Activated CD4-positive, alpha-beta T cell treated with anti-CD3 and anti-CD28 coated beads for 36 hours (primary cell): ENCODE results near the gene SLC25A30. TPM values are rescaled to one million over a fixed set of nuclear protein-coding genes. Genes with fewer than 3 reads are reported as not detected.
"Not testable (repeated sequence)": the region's sequence is repeated elsewhere in the genome, so short reads cannot be mapped to it uniquely, and the experiment has no call there.

ENCODE experiments used
- ATAC-seq: fragments of 200-7000 bp; cut with Tn5 transposase; one replicate; pipeline ENCODE4 v1.10.0; 2021; ENCODE audit warnings: mild to moderate bottlenecking, moderate library complexity
- CTCF ChIA-PET: fragments of 350-600 bp; sonication (Branson Sonifier 250); formaldehyde crosslinking; loops from one replicate; lab custom pipeline; 2021; ENCODE audit warnings: antibody characterized with exemption; lab: Charles Lee
- POLR2A ChIA-PET: fragments of 350-600 bp; sonication (Branson Sonifier 250); formaldehyde crosslinking; loops from one replicate; lab custom pipeline; 2021; ENCODE audit warnings: antibody characterized with exemption, inconsistent platforms; lab: Charles Lee
- DNase-seq: peaks from one replicate; pipeline ENCODE4 v3.0.0-alpha.2; 2020
- H3K27ac Mint-ChIP-seq: one replicate; pipeline ENCODE4 v1.8.0; 2021; ENCODE audit warnings: mixed read lengths
- H3K27me3 Mint-ChIP-seq: one replicate; pipeline ENCODE4 v1.8.0; 2021; ENCODE audit warnings: mixed read lengths
- H3K36me3 Mint-ChIP-seq: one replicate; pipeline ENCODE4 v1.8.0; 2021; ENCODE audit warnings: low read depth, mixed read lengths
- H3K4me1 Mint-ChIP-seq: one replicate; pipeline ENCODE4 v1.8.0; 2021; ENCODE audit warnings: mixed read lengths
- H3K4me3 Mint-ChIP-seq: one replicate; pipeline ENCODE4 v1.8.0; 2021; ENCODE audit warnings: mild to moderate bottlenecking, moderate library complexity, mixed read lengths
- H3K9me3 Mint-ChIP-seq: one replicate; pipeline ENCODE4 v1.8.0; 2021; ENCODE audit warnings: low read depth, mixed read lengths
- intact Hi-C, 2 experiments: fragments of 100-400 bp; cut with DNase I in 1 of 2; cut with micrococcal nuclease in 1 of 2; formaldehyde crosslinking; loops; one replicate each; pipeline versions ENCODE4 v1.14.2 to v1.15.1; 2022 to 2024; cut with DNase I, micrococcal nuclease
- total RNA-seq, 2 experiments: library from RNA; stranded (reverse); gene quantifications; one replicate each; pipeline ENCODE4 v1.2.3, GENCODE V29; 2021

The SLC25A30 gene
- total RNA-seq, 2 experiments from 2014 or later = 17.7 to 18.4 TPM

DNA sequence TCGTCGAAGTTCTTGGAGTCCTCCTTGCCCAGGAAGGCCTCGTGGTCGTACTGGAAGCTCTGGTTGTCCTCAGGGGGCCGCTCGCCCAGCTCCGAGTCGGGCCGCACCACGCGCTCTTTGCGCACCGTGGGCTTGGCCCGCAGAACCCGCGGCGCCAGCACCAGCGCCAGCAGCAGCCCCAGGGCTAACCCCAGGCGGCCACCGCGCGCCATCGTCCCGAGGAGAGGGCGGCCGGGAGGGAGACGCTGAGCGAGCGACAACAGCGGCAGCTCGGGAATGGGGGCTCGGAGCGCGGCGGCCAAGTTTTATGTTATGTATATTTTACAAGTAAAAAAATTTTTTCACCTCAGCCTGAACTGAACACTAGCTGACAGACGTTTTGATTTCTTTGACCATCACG, 27.0 kb downstream of the SLC25A30 start:
- peaks cover 22% of the 10 kb centered on the region for H3K36me3 Mint-ChIP-seq
- CTCF ChIA-PET = interaction anchor here (0.7 to 7.6 kb wide), 2 partner anchors 21 to 481 kb away, joined by 3 to 79 read pairs; no protein-coding TSS in a partner anchor
- H3K4me1 Mint-ChIP-seq = peaks cover 28% of the 10 kb centered on the region
- DNase-seq, ATAC-seq, H3K4me3 Mint-ChIP-seq, POLR2A ChIA-PET, H3K27ac Mint-ChIP-seq, H3K9me3 Mint-ChIP-seq, H3K27me3 Mint-ChIP-seq, intact Hi-C loops: not testable (repeated sequence)

DNA sequence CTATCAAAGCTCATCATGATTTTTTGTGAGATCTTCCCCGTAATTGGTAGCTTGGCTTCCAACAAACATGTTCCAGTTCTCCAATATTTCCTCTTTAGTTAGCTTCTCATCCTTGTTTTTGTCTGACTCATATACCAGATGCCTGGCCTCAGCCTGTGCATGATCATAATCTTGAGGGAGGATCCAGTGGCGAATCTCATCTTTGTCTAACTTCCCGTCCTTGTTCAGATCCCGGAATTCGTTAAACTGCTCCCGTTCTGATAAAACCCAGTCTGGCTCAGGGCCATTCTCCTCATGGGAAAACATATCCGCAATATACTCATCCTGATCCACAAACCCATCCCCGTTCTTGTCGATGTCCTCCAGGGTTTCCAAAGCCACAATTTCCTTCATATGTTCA, 27.8 kb downstream of the SLC25A30 start:
- POLR2A ChIA-PET, intact Hi-C loops, H3K27ac Mint-ChIP-seq, H3K4me3 Mint-ChIP-seq, ATAC-seq, H3K27me3 Mint-ChIP-seq, H3K9me3 Mint-ChIP-seq, DNase-seq: not testable (repeated sequence)
- peaks cover 21% of the 10 kb centered on the region for H3K4me1 Mint-ChIP-seq
- H3K36me3 Mint-ChIP-seq = peaks cover 18% of the 10 kb centered on the region
- CTCF ChIA-PET = interaction anchor here (7.6 kb wide), 1 partner anchor 20 kb away, joined by 79 read pairs; no protein-coding TSS in a partner anchor

DNA sequence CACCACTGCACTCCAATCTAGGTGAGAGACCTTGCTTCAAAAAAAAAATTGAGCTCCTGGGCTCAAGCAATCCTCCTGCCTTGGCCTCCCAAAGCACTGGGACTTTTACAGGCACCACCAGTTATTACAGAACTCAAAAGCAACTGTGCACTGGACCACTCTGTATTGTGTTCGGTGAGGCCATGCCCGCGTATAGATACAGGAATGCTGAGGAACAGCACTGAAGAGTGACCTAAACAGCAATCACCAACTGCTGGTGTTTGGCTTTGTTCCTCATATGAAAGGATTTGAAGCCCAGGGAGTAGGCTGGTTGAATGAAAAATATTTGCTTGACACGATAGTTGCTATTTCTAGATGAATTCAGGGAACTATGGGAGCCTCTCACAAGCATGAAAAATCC, 29.5 kb downstream of the SLC25A30 start:
- no peak for DNase-seq
- intact Hi-C loops = no loop called here
- H3K27ac Mint-ChIP-seq = no peak overlapping the region
- H3K4me1 Mint-ChIP-seq = peaks cover 5% of the 10 kb centered on the region
- no peak overlapping the region for H3K4me3 Mint-ChIP-seq
- POLR2A ChIA-PET = no interaction called here
- H3K27me3 Mint-ChIP-seq = no peaks in the 10 kb centered on the region
- H3K9me3 Mint-ChIP-seq = peaks cover 2% of the 10 kb centered on the region
- ATAC-seq = no peak
- H3K36me3 Mint-ChIP-seq = peaks cover 23% of the 10 kb centered on the region
- CTCF ChIA-PET = interaction anchor here (0.6 to 2.1 kb wide), 2 partner anchors 10 to 17 kb away, joined by 3 to 9 read pairs; no protein-coding TSS in a partner anchor

DNA sequence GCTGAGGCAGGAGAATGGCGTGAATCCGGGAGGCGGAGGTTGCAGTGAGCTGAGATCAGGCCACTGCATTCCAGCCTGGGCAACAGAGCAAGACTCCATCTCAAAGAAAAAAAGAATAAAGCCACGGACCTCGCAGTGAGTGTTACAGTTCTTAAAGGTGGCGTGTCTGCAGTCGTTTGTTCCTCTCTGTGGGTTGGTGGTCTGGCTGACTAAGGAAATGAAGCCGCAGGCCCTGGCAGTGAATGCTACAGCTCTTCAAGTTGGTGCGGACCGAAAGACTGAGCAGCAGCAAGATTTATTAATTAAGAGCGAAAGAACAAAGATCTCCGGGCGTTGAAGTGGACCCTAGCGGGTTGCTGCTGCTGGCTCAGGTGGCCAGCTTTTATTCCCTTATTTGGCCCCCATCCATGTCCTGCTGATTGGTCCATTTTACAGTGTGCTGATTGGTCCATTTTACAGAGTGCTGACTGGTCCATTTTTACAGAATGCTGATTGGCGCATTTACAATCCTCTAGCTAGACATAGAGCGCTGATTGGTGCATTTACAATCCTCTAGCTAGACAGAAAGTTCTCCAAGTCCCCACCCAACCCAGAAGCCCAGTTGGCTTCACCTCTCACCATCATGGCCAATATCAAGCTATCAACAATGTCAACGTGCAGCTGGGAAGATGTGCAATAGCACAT, 31.1 kb downstream of the SLC25A30 start:
- H3K4me1 Mint-ChIP-seq, H3K27me3 Mint-ChIP-seq, H3K9me3 Mint-ChIP-seq, intact Hi-C loops, H3K27ac Mint-ChIP-seq, POLR2A ChIA-PET, DNase-seq, H3K4me3 Mint-ChIP-seq: not testable (repeated sequence)
- ATAC-seq = peak; percentile 23
- peaks cover 22% of the 10 kb centered on the region for H3K36me3 Mint-ChIP-seq
- CTCF ChIA-PET = interaction anchor here (2.1 kb wide), 1 partner anchor 16 kb away, joined by 9 read pairs; no protein-coding TSS in a partner anchor

DNA sequence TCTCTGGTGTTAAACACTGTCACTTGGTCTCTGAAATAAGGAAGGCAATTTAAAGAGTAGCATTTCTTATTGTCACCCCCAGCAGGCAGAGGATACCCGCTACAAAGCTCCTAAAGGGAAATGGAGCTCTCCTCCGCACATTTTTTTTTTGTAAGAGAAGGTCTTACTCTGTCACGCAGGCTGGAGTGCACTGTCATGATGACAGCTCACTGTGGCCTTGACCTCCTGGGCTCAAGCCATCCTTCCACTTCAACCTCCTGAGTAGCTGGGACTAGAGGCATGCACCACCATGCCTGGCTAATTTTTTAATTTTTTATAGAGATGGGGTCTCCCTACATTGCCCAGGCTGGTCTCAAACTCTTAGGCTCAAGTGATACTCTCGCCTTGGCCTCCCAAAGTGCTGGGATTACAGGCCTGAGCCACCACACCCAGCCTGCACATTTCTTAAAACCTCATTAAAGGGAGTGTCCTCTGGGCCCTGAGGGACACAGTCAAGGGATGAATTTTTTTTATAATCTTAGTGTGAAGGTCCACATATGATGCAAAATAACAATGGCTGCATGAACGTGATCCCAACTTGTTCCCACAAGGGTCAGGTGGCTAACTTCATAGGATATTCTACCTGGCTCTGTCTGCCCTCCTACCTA, 32.1 kb downstream of the SLC25A30 start:
- Mint-ChIP-seq H3K27me3 (no peaks in the 10 kb centered on the region), H3K4me1 (peaks cover 5% of the 10 kb centered on the region), H3K36me3 (peaks cover 22% of the 10 kb centered on the region), H3K4me3 (no peak overlapping the region), H3K9me3 (peaks cover 2% of the 10 kb centered on the region), H3K27ac (no peak overlapping the region)
- ChIA-PET CTCF (no interaction called here), POLR2A (no interaction called here)
- no peak for ATAC-seq
- no peak for DNase-seq
- intact Hi-C loops = no loop called here

DNA sequence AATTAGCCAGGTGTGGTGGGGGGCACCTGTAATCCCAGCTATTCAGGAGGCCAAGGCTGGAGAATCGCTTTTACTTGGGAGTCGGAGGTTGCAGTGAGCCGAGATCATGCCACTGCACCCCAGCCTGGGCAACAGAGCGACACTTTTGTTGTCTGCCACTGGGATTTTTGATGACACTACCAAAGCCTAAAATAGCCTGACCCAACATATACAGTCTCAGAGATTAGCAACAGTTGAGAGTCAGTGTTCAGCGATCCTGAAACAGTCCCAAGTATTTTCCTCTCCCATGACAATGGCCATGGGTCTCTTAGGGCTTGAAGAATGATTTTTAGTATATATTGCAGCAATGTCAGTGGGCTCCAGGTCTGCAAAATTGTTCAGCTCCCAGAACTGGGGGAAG, 32.9 kb downstream of the SLC25A30 start:
- intact Hi-C loops = no loop called here
- peaks cover 2% of the 10 kb centered on the region for H3K9me3 Mint-ChIP-seq
- no peaks in the 10 kb centered on the region for H3K27me3 Mint-ChIP-seq
- peaks cover 5% of the 10 kb centered on the region for H3K4me1 Mint-ChIP-seq
- ATAC-seq (no peak), DNase-seq (no peak)
- H3K4me3 Mint-ChIP-seq = no peak overlapping the region
- H3K36me3 Mint-ChIP-seq = peaks cover 19% of the 10 kb centered on the region
- no peak overlapping the region for H3K27ac Mint-ChIP-seq
- POLR2A ChIA-PET = no interaction called here
- CTCF ChIA-PET = interaction anchor here (1.4 to 1.5 kb wide), 2 partner anchors 13 to 15 kb away, joined by 3 to 4 read pairs; no protein-coding TSS in a partner anchor

DNA sequence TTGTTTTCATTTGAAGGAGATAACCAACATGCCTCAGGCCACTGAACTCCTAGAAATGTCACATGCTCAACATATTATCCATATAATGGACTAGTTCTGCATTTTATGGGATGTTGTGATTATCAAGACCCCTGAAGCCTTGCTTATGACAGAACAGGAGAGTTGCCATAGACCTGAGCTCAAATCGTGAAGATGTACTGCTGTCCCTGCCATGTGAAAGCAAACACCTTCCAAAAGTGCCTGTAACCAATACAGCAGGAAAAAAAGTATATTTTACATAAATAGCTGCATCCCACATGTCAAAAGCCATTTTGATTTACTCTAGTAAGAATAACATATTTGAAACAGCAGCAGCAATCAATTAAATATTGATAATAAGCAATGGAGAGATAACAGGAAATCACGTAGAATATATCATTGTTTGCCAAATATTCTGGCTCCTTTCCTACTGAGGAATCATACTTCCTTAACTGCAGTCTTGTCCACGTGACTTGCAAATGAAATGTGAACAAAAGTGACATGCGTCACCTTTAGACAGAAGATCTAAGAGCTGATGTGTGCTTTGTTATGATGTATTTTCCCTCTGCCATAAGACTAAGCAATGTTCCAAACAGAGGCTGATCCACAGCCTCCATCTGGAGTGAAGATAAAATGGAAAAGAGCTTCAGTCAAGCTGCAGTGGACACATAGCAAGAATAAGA, 33.5 kb downstream of the SLC25A30 start:
- H3K36me3 Mint-ChIP-seq = peaks cover 18% of the 10 kb centered on the region
- H3K9me3 Mint-ChIP-seq = peaks cover 2% of the 10 kb centered on the region
- H3K4me1 Mint-ChIP-seq = peaks cover 5% of the 10 kb centered on the region
- DNase-seq (no peak), ATAC-seq (no peak)
- no peaks in the 10 kb centered on the region for H3K27me3 Mint-ChIP-seq
- intact Hi-C loops = no loop called here
- H3K4me3 Mint-ChIP-seq = no peak overlapping the region
- ChIA-PET CTCF (interaction anchor here (1.4 to 1.5 kb wide), 2 partner anchors 13 to 14 kb away, joined by 3 to 4 read pairs; no protein-coding TSS in a partner anchor), POLR2A (no interaction called here)
- H3K27ac Mint-ChIP-seq = no peak overlapping the region

DNA sequence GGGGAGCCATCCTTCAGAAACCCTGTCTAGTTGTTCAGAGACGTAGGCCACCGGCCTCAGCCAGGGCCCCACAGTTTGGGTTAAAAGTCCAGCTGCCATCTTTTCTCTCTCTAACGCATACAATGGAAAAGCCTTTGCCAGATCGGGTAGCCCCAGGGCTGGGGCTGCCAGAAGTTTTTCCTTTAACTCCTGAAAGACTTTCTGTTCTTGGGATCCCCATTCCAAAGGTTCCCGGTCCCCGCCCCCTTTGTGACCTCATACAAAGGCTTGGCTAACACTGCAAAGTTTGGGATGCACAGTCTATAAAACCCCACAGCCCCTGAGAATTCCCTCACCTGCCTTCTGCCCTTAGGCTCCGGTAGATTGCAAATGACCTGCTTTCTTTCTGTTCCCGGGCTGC, 35.4 kb downstream of the SLC25A30 start:
- H3K27me3 Mint-ChIP-seq, H3K27ac Mint-ChIP-seq: not testable (repeated sequence)

DNA sequence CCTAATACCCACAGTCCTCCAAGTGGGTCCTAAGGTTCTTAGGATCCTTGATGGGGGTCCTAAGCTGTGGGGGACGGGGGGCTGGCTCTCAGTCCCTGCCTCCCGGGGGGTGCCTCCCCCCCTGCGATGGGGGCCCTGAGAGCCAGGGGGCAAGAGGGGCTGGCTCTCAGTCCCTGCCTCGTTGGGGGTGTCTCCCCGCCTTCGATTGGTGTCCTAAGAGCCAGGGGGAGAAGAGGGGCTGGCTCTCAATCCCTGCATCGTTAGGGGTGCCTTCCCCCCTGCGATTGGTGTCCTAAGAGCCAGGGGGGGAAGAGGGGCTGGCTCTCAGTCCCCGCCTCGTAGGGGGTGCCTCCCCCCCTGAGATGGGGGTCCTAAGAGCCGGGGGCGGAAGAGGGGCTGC, 37.0 kb downstream of the SLC25A30 start:
- no peaks in the 10 kb centered on the region for H3K4me1 Mint-ChIP-seq
- DNase-seq (no peak), ATAC-seq (no peak)
- intact Hi-C loops = no loop called here
- POLR2A ChIA-PET = no interaction called here
- peaks cover 2% of the 10 kb centered on the region for H3K9me3 Mint-ChIP-seq
- H3K36me3 Mint-ChIP-seq = peaks cover 10% of the 10 kb centered on the region
- no peak overlapping the region for H3K27ac Mint-ChIP-seq
- H3K4me3 Mint-ChIP-seq = no peak overlapping the region
- CTCF ChIA-PET = no interaction called here
- H3K27me3 Mint-ChIP-seq = no peaks in the 10 kb centered on the region

More for the DNA sequence above, 35.4 kb downstream of the SLC25A30 start:
- peaks cover 17% of the 10 kb centered on the region for H3K36me3 Mint-ChIP-seq
- CTCF ChIA-PET = interaction anchor here (0.7 kb wide), 1 partner anchor 954 kb away, joined by 3 read pairs; no protein-coding TSS in a partner anchor
- POLR2A ChIA-PET, H3K9me3 Mint-ChIP-seq, H3K4me3 Mint-ChIP-seq, ATAC-seq, H3K4me1 Mint-ChIP-seq, intact Hi-C loops, DNase-seq: not testable (repeated sequence)

DNA sequence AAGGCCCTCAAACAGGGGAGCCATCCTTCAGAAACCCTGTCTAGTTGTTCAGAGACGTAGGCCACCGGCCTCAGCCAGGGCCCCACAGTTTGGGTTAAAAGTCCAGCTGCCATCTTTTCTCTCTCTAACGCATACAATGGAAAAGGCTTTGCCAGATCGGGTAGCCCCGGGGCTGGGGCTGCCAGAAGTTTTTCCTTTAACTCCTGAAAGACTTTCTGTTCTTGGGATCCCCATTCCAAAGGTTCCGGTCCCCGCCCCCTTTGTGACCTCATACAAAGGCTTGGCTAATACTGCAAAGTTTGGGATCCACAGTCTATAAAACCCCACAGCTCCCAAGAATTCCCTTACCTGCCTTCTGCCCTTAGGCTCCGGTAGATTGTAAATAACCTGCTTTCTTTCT, 37.5 kb downstream of the SLC25A30 start:
- H3K27ac Mint-ChIP-seq, H3K36me3 Mint-ChIP-seq, ATAC-seq, H3K4me1 Mint-ChIP-seq, intact Hi-C loops, H3K27me3 Mint-ChIP-seq, DNase-seq, H3K9me3 Mint-ChIP-seq, POLR2A ChIA-PET, H3K4me3 Mint-ChIP-seq, CTCF ChIA-PET: not testable (repeated sequence)

DNA sequence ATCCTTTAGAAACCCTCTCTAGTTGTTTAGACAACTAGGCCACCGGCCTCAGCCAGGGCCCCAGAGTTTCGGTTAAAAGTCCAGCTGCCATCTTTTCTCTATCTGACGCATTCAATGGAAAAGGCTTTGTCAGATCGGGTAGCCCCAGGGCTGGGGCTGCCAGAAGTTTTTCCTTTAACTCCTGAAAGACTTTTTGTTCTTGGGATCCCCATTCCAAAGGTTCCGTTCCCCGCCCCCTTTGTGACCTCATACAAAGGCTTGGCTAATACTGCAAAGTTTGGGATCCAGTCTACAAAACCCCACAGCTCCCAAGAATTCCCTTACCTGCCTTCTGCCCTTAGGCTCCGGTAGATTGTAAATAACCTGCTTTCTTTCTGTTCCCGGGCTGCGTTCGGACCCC, 38.7 kb downstream of the SLC25A30 start:
- DNase-seq, intact Hi-C loops, CTCF ChIA-PET, H3K27me3 Mint-ChIP-seq, H3K36me3 Mint-ChIP-seq, H3K4me1 Mint-ChIP-seq, H3K27ac Mint-ChIP-seq, H3K9me3 Mint-ChIP-seq, POLR2A ChIA-PET, ATAC-seq, H3K4me3 Mint-ChIP-seq: not testable (repeated sequence)
